Measurements from ENCODE around the gene NUB1. TPM values are rescaled to one million over a fixed set of nuclear protein-coding genes. Genes with fewer than 3 reads are reported as not detected.

The NUB1 gene
- total RNA-seq, 6 donors from 2014 or later, result 37.0 to 80.0 (median 50.0) TPM

DNA sequence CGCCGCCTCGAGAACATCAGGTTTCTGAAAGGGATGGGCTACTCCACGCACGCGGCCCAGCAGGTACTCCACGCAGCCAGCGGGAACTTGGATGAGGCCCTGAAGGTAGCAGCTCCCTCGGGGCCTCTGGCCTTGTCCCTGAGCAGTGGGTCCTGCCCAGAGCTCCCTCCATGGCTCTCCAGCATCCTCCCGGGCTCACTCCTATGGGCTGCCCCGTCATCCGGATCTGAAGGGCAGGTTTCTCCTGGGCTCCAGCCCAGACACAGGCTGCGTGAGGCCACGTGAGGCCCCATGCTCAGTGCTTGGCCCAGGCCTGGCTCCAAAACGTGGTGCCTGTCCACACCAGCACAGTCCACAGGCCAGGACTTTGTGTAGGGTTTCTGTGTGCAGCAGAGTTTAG, 32.5 kb downstream of the NUB1 start:
- no peak for TF ChIP-seq POLR2AphosphoS5 (IDR thresholded peaks at IDR 0.05)
- no peak for TF ChIP-seq POLR2A (IDR thresholded peaks at IDR 0.05)
- TF ChIP-seq, protein P1, sequence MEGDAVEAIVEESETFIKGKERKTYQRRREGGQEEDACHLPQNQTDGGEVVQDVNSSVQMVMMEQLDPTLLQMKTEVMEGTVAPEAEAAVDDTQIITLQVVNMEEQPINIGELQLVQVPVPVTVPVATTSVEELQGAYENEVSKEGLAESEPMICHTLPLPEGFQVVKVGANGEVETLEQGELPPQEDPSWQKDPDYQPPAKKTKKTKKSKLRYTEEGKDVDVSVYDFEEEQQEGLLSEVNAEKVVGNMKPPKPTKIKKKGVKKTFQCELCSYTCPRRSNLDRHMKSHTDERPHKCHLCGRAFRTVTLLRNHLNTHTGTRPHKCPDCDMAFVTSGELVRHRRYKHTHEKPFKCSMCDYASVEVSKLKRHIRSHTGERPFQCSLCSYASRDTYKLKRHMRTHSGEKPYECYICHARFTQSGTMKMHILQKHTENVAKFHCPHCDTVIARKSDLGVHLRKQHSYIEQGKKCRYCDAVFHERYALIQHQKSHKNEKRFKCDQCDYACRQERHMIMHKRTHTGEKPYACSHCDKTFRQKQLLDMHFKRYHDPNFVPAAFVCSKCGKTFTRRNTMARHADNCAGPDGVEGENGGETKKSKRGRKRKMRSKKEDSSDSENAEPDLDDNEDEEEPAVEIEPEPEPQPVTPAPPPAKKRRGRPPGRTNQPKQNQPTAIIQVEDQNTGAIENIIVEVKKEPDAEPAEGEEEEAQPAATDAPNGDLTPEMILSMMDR (IDR thresholded peaks at IDR 0.05), result no peak
- no peak for TF ChIP-seq EP300 (IDR thresholded peaks at IDR 0.05)
- Histone ChIP-seq H3K4me3 (no peak overlapping the region), H3K36me3 (peaks cover 24 to 93% (median 73%) of the 10 kb centered on the region in 4 donors), H3K27me3 (no peaks in the 10 kb centered on the region), H3K4me1 (no peaks in the 10 kb centered on the region), H3K27ac (no peak overlapping the region), H3K9me3 (no peaks in the 10 kb centered on the region)
- DNase-seq (peak in 1 of 2 donors; percentile 56), ATAC-seq (ENCODE audit: low FRiP score in 2 of 2) (no peak)
- 91 to 93% methylated on average over 15 of the region's 15 CpGs for WGBS, 2 donors

DNA sequence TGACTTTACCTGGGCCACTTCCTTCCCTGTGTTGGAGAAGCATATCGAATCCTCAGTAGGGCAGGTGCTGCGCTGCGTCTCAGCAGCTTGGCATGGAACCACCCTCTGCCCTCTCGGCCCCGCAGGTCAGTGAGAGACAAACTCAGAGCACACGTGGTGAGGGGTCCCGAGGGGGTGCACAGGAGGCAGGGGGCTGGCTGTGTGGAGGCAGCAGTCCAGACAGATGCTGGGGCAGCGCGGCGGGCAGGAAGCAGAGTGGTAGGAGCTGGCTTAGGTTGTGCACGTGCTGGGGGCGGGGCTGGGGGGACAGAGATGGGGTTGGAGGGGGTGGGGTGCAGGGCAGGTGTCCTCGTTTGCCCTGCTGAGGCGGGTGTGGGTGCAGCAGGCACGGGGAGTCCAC, 33.1 kb downstream of the NUB1 start:
- no peaks in the 10 kb centered on the region for H3K4me1 ChIP-seq
- no peaks in the 10 kb centered on the region for H3K27me3 ChIP-seq
- TF ChIP-seq POLR2AphosphoS5 (IDR thresholded peaks at IDR 0.05), result no peak
- TF ChIP-seq EP300 (IDR thresholded peaks at IDR 0.05), result no peak
- TF ChIP-seq, protein P1 (IDR thresholded peaks at IDR 0.05), result no peak
- TF ChIP-seq POLR2A (IDR thresholded peaks at IDR 0.05), result no peak
- H3K4me3 ChIP-seq, result no peak overlapping the region
- ATAC-seq (ENCODE audit: low FRiP score in 2 of 2) (no peak), DNase-seq (peak in 1 of 2 donors; percentile 60)
- H3K9me3 ChIP-seq, result no peaks in the 10 kb centered on the region
- no peak overlapping the region for H3K27ac ChIP-seq
- WGBS, 2 donors, result 82 to 92% methylated on average over 13 to 15 of the region's 15 CpGs
- H3K36me3 ChIP-seq, result peaks cover 21 to 90% (median 67%) of the 10 kb centered on the region in 4 donors

DNA sequence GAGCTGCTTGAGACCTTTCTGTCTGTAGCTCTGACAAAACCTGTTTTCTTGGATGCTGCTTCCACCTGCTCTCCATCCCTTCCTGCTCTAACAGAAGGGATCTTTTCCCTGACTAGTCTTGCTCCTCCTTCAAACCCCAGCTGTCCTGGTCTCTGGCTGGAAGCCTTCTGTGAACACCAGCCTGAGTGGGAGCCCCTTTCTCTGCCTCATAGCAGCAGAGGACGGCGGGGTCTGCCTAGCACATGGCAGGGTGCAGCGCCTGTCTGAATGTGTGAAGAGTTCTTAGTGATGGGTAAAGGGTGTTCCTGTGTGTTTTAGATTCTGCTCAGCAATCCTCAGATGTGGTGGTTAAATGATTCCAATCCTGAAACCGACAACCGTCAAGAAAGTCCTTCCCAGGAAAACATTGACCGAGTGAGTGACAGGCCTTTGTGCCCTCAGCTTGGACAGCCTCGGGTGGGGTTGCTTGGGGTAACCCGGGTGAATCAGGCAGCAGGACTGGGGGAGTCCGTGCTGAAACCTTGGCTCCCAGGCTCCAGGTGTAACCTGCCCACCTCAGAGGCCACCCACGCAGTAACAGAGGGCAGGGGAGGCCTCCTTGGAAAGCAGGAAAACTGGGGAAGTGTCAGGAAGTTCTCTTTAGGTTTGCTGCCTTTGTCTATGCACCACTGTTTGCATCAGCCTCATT, 34.1 kb downstream of the NUB1 start:
- H3K4me1 ChIP-seq, result no peaks in the 10 kb centered on the region
- H3K9me3 ChIP-seq, result no peaks in the 10 kb centered on the region
- peaks cover 21 to 84% (median 63%) of the 10 kb centered on the region in 4 donors for H3K36me3 ChIP-seq
- 82 to 90% methylated on average over 10 of the region's 10 CpGs for WGBS, 2 donors
- H3K27me3 ChIP-seq, result no peaks in the 10 kb centered on the region
- H3K4me3 ChIP-seq, result no peak overlapping the region
- H3K27ac ChIP-seq, result no peak overlapping the region
- ATAC-seq (ENCODE audit: low FRiP score in 2 of 2), result no peak
- no peak for DNase-seq
- TF ChIP-seq, protein P1 (IDR thresholded peaks at IDR 0.05), result no peak
- no peak for TF ChIP-seq POLR2A (IDR thresholded peaks at IDR 0.05)
- TF ChIP-seq EP300 (IDR thresholded peaks at IDR 0.05), result no peak
- no peak for TF ChIP-seq POLR2AphosphoS5 (IDR thresholded peaks at IDR 0.05)

DNA sequence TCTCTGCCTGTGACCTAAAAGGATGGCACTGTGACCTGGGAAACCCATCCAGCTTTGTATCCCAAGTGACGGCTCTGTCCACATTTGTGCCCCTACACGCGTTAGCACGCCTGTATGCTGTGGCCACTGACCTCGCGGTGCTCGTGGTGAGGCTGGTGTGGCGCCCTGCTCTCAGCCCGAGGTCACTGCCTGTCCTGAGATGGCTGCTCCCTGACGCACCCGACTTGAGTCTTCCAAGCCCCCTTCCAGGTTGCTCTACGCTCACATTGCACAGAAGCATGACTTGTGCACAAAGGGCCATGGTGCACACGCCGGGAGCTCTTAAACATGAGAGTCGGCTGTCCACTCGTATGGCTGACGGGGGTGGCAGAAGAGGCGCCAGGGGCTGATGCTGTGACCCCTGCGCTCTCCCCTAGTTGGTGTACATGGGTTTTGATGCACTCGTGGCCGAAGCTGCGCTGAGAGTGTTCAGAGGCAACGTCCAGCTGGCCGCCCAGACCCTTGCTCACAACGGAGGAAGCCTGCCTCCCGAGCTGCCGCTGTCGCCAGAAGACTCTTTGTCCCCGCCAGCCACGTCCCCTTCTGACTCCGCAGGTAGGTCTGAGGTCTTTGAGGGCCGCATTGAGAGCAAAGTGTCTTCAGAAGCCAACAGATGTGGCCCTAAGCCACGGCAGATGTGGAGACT, 34.7 kb downstream of the NUB1 start:
- ATAC-seq (ENCODE audit: low FRiP score in 2 of 2), result no peak
- 95% methylated on average over 11 to 33 of the region's 33 CpGs for WGBS, 2 donors

More for the DNA sequence above, 34.7 kb downstream of the NUB1 start:
- TF ChIP-seq EP300 (IDR thresholded peaks at IDR 0.05), result no peak
- no peak for TF ChIP-seq POLR2AphosphoS5 (IDR thresholded peaks at IDR 0.05)
- TF ChIP-seq POLR2A (IDR thresholded peaks at IDR 0.05), result no peak
- TF ChIP-seq, protein P1 (IDR thresholded peaks at IDR 0.05), result no peak
- H3K36me3 ChIP-seq, result peaks cover 21 to 77% (median 61%) of the 10 kb centered on the region in 4 donors
- H3K4me3 ChIP-seq, result no peak overlapping the region
- peaks cover 4 to 7% (median 5%) of the 10 kb centered on the region in 4 donors for H3K4me1 ChIP-seq
- no peak for DNase-seq
- peaks cover 0 to 5% (median 2%) of the 10 kb centered on the region in 4 donors for H3K27me3 ChIP-seq
- no peaks in the 10 kb centered on the region for H3K9me3 ChIP-seq
- no peak overlapping the region for H3K27ac ChIP-seq
